ENCODE measurements around the gene KIRREL3. TPM values are rescaled to one million over a fixed set of nuclear protein-coding genes. Genes with fewer than 3 reads are reported as not detected.

Gene KIRREL3
- total and polyA plus RNA-seq, 9 of the 15 experiments (the other 6 are each of a cell fraction or from before 2014, with no cell fraction given) = 0.04 to 0.10 TPM; not detected in 7

GRCh38 chr11:126578021-126578420 lies 422.5 kb downstream of the KIRREL3 start:
- no peaks in the 10 kb centered on the region for H3K9me3 ChIP-seq (replicated peaks; ENCODE audit: control insufficient read depth, insufficient read depth, low read depth, low read length)
- H3K4me1 ChIP-seq (replicated peaks in 1 of 2; ENCODE audit: control insufficient read depth in 2 of 2, insufficient read depth in 2 of 2, low read length in 2 of 2) = no peaks in the 10 kb centered on the region
- no peak overlapping the region for H3K27ac ChIP-seq (ENCODE audit: extremely low read depth, low read depth, low read length)
- in situ Hi-C loops (cut with MboI) = no loop called here
- no peaks in the 10 kb centered on the region for H3K9me1 ChIP-seq (ENCODE audit: control insufficient read depth, insufficient read depth, low read length)
- H3K27me3 ChIP-seq (ENCODE audit: control insufficient read depth in 2 of 2, insufficient read depth in 2 of 2, low read length in 2 of 2) = peaks cover 0 to 40% of the 10 kb centered on the region in 2 experiments; a peak in 2 of 5 replicates
- no peaks in the 10 kb centered on the region for H3K36me3 ChIP-seq (ENCODE audit: control insufficient read depth, insufficient read depth, low read length)
- H3K79me2 ChIP-seq (ENCODE audit: control insufficient read depth, insufficient read depth, low read length) = no peaks in the 10 kb centered on the region
- BruUV-seq (replicated peaks) = no TSS peak
- CTCF ChIA-PET (ENCODE audit: low intra/inter-chr PET ratio) = no interaction called here
- DNase-seq (ENCODE audit: extremely low read depth in 1 of 4, low spot score in 3 of 4) = no peak
- no peak overlapping the region for H3K4me2 ChIP-seq (ENCODE audit: insufficient read depth, low read length)
- 5% methylated on average over 2 of the region's 2 CpGs for WGBS (ENCODE audit: insufficient coverage, low coverage, missing lambda C conversion rate)
- intact Hi-C loops (cut with micrococcal nuclease) = no loop called here
- POLR2A ChIA-PET = no interaction called here
- FAIRE-seq = no peak
- H3K9ac ChIP-seq (ENCODE audit: insufficient read depth in 1 of 2, low read depth in 2 of 2, low read length in 2 of 2) = no peak overlapping the region
- H2AFZ ChIP-seq (ENCODE audit: low read depth, low read length) = no peak overlapping the region
- ATAC-seq = no peak
- H4K20me1 ChIP-seq (replicated peaks; ENCODE audit: control insufficient read depth, insufficient read depth, low read length) = no peaks in the 10 kb centered on the region; the same call in 1 of the 2 replicates
- no peak overlapping the region for H3K4me3 ChIP-seq
- TF ChIP-seq ZC3H11A (IDR thresholded peaks at IDR 0.05; ENCODE audit: low read depth, low read length) (no peak), KDM4B (IDR thresholded peaks at IDR 0.05; ENCODE audit: borderline replicate concordance in 2 of 2, low read depth in 1 of 2) (no peak), PYGO2 (tag; IDR thresholded peaks at IDR 0.05) (no peak), MITF (IDR thresholded peaks at IDR 0.05) (no peak), C11orf30 (IDR thresholded peaks at IDR 0.05; ENCODE audit: low read depth) (no peak), ZBTB7A (IDR thresholded peaks at IDR 0.05; ENCODE audit: borderline replicate concordance, control insufficient read depth, low read depth, low read length) (no peak), POLR2H (tag; IDR thresholded peaks at IDR 0.05; ENCODE audit: low read depth) (no peak), RFX5 (IDR thresholded peaks at IDR 0.05; ENCODE audit: low read depth, low read length) (no peak), GTF2F1 (IDR thresholded peaks at IDR 0.05; ENCODE audit: low read depth, low read length) (no peak), PRDM10 (IDR thresholded peaks at IDR 0.05; ENCODE audit: partially characterized antibody) (no peak), ZNF282 (CRISPR knock-in tag; IDR thresholded peaks at IDR 0.05) (no peak), ZNF165 (CRISPR knock-in tag; IDR thresholded peaks at IDR 0.05; ENCODE audit: borderline replicate concordance) (no peak)

Data from K562 (cell line).